ENCODE data around the gene SLC26A11.
"Not testable (repeated sequence)": the region's sequence is repeated elsewhere in the genome, so short reads cannot be mapped to it uniquely, and the experiment has no call there.

SLC26A11 gene

DNA sequence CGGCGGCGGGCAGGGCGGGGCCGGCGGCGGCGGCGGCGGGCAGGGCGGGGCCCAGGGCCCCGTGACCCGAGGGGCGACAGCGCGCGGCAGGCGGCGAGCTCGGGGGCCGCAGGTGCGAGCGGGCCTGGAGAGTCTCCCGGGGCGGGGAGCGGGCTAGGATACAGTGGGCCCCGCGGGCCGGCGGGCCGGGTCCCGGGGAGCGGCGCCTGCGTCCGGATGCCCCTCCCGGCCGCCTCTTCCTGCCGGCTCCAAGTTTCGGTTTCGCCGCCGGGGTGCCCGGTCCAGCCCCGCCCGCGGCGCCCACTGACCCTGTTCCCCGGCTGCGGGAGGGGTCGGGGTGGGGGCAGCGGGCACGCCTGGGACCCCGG is 40.5 kb downstream of the SLC26A11 start, which contains the start of gene RNF213:
Gene RNF213, plus strand, starts transcription at position 62 of the 368 bp plus-strand sequence. CDS start 2,830 bp downstream, outside the sequence.
- peak in 22 of 56 donors; percentile 16 to 60 (median 38) for DNase-seq

DNA sequence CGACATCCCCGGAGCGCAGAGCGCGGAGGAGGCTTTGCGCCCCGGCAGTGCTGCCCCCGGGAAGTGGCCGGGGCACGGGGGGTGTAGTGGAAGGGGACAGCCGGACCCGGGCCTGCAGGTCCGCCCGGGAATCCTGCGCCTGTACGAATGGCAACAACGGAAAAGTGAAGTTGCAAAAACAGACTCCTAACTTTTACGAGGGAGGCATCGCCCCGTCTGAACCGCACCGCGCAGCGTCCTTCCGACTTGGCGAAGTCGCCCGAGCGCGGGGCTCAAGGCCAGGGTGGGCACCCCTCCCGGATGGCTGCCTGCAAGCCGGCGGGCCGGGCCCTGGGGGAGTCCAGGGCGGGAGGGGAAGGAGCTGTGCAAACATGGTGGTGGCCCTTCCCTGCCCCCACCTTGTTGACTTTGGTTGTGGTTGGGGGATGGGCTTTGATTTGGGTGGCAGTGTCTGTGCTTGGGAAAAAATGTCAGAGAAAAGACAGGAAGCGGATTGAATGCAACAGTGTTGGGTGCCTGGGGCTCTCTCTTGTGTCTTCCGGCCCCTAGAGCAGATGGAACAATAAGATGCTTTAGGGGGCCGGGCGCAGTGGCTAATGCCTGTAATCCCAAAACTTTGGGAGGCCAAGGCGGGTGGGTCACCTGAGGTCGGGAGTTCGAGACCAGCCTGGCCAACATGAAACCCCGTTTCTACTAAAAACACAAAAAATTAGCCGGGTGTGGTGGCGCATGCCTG is 41.1 kb downstream of the SLC26A11 start:
- peak in 32 of 56 donors; percentile 18 to 60 (median 36) for DNase-seq

DNA sequence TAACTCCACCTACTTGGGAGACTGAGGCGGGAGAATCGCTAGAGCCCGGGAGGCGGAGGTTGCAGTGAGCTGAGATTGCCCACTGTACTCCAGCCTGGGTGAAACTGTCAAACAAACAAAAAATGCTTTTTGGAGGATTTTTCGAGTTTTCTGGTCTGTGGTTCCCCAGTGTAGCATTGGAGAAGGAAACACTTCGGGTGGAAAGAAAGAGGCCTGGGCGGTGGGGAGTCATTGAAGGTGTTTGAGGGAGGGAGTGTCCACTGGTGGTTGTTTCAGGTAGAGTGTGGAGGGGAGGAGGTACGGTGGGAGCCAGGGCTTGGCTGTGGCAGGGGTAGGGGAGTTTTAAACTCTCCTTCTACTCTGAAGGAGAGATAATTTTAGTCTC is 41.7 kb downstream of the SLC26A11 start:
- no peak for DNase-seq

DNA sequence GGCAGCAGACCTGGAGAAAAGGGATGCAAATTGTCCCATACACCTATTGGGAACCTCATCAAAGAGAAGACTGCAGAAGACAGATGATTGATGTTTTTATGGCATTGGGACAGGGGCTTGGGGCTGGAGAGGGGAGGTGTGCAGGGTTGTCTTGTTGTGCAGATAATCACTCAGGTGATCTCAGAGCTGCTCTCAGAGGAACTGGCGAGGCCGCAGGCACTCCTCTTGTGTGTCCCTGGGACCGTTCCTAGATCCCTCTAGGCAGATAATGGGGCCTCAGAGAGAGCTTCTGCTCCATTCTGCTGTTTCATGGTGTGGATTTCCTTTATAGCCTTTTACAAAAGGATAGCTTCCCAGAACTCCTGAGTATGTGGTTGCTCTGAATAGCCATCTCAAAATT is 42.1 kb downstream of the SLC26A11 start:
- DNase-seq: no peak

DNA sequence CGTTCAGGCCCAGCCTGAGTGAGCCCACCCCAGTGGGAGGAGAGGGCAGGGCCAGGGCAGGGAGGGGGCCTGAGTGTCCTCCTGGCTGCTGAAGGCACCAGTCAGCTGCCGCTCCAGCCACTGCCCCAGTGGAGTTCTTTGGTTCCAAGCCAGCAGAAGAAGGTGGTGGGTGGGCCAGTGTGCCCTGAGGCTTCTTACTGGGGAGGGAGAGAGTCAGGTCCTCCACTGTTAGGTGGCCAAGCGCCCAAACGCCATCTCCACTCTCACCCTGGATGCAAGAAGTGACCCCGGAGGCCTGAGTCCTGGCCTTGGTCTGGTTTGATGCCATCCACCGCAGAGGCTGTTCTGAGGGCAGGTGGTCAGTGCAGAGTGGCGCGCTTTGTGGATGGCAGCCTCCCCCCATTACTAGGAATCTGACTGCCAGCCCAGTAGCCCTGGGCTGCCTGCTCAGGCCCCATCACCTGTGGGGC is 42.6 kb downstream of the SLC26A11 start:
- no peak for DNase-seq

DNA sequence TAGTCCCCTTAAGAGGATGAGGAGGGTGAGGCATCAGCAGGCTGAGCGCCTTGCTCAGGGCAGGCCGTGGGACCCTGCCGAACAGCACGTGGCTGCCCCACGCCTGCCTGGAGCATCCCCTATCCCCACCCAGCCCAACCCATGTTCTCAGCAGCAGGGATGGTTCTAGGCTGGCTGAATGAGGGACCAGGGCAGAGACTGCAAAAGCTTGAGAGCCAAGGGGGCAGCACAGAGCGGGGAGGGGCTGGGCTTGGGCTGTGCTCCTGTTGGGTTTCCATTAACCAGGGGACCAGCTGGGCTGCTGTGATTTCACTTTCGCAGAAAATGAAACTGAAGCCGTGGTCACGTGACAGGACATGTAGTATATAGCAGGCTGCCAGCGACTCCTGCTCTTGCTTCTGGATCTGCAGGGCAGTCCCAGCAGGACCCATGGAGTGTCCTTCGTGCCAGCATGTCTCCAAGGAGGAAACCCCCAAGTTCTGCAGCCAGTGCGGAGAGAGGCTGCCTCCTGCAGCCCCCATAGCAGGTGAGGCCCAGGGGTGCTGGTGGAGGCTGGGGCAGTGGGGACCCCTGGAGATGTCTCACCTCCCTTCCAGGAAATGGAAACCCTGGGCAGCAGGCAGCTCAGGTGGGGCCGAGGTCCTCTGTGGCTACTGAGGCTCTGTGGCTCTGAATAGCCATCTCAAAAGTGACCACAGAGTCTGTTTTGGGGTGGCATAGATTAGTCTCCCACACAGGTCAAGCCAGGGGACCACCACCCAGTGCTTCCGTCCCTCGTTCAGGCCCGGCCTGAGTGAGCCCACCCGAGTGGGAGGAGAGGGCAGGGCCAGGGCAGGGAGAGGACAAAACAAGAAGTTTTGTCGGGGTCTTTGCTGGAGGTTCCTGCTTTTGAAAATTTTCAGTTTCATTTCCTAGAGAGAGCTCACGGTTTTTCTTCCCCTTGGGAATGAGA is 43.3 kb downstream of the SLC26A11 start:
- peak in 17 of 56 donors; percentile 6 to 63 (median 21) for DNase-seq

DNA sequence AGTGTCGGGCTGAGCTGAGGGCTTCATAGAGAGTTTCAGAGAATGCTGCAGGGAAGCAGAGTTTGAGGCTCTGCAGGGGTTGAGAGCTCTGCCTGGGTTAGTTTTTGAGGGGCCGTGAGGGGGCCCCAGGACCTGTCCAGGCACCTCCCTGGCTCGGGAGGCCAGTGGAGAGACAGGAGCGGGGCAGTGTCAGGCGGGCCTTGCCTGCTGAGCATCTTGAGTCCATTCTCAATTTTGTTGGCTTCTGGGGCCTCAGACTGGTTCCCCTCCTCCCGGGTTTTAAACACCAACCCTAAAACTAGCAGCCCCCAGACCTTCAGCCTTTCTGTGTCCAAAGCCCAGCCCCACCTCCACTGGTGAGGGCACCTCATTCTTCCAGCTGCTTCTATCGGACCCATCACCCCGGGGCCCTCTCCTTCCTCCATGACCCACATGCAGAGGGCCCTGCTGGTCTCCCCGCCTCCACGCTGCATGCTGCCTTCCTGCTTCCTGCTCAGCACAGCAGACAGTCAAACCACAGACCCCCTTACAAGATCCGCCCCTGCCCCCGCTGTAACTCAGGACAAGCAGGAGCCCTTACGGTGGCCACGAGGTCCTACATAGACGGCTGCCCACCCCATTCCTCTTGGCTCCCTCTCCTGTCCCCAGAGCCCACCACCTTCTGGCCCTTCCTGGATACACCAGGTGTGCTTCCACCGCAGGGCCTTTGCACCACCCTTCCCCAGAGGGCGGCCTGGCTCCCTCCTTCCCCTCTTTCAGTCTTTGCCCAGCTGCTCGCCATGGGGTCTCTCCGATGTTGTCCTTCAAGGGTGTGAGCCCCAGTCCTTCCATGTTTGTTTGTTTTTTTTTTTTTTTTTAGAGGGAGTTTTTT is 44.2 kb downstream of the SLC26A11 start:
- peak in 1 of 56 donors; percentile 21 for DNase-seq

DNA sequence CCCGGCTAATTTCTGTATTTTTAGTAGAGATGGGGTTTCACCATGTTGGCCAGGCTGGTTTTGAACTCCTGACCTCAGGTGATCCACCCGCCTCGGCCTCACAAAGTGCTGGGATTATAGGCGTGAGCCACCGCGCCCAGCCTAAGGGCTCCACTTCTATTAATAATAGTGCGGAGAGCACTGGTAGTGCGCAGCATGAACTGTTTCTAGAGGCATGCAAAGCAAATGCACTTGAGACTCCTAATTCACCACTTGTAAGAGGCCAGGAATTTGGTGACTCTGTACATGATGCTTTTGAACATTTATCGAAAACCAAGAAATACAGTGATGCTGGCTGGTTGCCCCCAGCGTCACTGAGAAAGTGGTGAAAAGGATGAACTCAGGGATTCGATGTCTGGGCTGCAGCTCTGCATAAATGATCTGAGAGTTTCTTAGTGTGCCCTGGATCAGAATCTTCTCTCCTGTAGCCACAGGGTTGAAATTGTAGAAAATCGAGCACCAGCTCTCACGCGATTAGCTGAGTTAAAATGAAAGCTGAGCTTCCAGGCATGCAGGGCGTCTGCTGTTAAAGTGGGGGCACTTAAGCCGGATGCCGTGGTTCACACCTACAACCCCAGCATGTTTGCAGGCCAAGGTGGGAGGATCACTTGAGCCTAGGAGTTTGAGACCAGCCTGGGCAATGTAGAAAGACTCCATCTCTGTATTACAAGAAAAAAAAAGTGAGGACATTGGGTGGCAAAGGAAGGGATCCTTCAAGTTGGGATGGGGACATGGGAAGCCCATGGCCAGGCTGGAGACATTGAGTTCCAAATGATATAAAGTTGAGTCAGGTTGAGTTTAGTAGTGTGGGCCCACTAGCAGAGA is 45.2 kb downstream of the SLC26A11 start:
- DNase-seq: no peak

DNA sequence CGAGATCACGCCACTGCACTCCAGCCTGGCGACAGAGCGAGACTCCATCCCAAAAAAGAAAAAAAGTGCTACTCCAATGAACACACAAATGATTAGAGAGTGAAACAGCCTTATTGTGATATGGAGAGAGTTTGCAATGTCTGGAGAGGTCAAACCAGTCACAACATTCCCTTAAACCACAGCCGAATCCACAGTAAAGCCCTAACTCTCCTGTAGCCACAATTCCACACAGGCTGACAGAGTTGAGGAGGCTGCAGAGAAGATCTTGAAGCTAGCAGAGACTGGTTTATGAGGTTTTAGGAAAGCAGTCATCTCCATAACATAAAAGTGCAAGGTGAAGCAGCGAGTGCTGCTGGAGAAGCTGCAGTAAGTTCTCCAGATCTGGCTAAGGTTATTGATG is 47.2 kb downstream of the SLC26A11 start:
- DNase-seq: no peak

DNA sequence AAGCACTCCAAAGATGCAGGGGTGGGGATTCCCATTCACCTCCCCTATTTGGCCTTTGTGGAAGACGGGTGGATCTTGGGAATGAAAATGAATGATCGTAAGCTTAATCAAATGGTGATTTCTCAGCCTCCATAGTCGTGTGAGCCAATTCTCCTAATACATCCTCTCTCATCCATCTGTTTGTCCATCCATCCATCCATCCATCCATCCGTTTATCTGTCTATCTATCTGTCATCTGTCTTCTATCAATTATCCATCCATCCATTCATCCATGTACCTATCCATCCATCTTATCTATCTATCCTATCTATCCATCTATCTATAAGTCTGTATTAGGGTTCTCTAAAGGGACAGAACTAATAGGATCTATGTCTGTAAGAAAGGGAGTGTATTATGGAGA is 48.2 kb downstream of the SLC26A11 start:
- DNase-seq: no peak

DNA sequence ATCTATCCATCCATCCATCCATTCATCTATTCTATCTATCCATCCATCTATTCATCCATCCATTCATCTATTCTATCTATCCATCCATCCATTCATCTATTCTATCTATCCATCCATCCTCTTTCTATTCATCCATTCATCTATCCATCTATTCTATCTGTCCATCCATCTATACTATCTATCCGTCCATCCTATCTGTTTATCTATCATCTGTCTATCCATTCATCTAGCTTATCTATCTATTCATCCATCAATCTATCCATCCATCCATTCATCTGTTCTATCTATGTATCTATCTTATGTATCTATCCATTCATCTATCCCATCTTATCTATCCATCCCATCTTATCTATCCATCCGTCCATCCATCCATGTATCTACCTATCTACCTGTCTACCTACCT is 49.2 kb downstream of the SLC26A11 start:
- DNase-seq: no peak

DNA sequence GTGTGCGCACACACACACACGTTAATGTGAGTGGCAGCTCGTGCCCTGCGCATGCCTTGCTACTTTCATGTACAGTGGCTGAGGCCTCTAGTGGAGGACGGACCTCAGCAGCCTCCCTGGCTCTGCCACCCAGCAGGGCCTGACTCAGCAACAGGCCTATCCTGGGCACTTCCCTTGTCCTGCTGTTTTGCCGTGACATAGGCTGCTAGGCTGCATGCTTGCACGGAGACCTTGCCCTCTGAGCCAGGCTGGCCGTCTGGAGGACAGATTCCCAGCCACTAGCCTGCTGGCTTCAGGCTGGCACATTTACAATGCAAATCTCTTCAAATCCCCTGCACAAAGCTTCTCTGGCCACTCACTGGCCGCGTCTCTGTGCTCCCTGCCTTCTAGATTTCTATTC is 49.9 kb downstream of the SLC26A11 start:
- peak in 10 of 56 donors; percentile 27 to 47 (median 36) for DNase-seq

DNA sequence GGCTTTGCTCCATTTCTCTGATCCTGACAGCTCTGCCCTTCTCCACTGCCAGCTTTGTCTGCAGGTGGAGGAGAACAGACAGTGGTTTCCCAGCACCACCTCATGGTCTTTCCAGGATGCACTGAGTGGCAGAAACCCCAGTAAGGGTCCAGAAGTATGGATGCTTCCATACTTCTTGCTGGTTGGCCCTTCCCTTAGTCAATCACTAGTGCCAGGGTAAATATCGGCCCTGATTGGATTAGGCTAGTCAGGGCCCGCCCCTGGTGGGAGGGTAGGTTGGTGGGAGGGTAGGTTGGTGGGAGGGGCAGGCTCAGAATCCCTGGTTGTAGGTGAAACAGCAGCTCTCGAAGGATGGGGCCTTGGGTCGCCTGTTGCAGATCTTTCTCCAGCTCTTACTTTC is 50.6 kb downstream of the SLC26A11 start:
- DNase-seq: peak in 1 of 56 donors; percentile 34

DNA sequence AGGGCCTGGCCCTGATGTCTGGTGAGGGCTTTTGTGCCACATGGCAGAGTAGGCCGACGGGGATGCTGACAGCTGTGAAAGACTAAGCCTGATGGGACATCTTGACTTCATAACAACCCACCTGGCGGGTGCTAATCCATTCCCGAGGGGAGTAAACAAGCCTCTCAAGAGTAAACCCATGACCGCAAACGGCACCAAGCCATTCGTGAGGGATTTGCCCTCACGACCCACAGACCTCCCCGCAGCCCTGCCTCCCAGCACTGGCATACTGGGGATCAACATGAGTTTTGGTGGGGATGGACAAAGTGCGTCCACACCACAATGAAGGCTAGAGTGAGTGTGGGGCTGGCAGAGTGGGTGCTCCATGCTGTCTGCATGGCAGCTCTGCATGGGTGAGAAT is 52.1 kb downstream of the SLC26A11 start:
- no peak for DNase-seq

DNA sequence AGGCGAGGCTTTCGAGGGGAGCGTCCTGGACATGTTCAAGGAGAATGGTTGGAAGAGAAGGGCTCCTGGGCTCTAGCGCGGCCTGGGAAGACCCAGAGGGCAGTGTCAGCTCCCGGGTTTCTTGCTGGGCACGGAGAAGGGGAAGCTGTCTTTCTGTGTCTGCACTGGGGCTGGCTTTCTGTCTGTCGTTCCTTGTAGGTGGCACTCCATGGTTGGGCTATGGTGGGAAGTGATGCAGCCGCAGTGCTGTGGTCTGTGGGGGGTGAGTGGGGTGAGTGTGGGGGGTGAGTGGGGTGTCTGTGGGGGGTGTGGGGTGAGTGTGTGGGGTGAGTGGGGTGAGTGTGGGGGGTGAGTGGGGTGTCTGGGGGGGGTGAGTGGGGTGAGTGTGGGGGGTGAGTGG is 54.1 kb downstream of the SLC26A11 start:
- DNase-seq: no peak

DNA sequence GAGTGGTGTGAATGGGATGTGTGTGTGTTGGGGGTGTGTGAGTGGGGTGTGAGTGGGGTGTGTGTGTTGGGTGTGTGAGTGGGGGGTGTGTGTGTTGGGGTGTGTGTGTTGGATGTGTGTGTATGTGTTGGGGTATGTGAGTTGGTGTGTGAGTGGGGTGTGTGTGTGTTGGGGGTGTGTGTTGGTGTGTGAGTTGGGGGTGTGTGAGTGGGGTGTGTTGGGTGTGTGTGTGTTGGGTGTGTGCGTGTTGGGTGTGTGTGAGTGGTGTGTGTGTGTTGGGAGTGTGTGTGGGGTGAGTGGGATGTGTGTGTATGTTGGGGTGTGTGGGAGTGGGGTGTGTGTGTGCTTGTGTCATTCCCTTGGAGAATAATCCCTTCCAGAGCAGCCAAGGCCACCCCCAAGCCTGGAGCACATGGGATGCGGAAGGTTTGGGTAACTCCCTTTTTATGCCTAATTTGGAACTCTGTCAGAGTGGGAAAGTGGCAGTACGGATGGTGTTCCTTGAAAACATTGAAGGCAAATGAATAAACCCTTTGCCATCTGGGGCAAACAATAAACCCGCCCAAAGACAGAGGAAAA is 54.7 kb downstream of the SLC26A11 start:
- DNase-seq: no peak

DNA sequence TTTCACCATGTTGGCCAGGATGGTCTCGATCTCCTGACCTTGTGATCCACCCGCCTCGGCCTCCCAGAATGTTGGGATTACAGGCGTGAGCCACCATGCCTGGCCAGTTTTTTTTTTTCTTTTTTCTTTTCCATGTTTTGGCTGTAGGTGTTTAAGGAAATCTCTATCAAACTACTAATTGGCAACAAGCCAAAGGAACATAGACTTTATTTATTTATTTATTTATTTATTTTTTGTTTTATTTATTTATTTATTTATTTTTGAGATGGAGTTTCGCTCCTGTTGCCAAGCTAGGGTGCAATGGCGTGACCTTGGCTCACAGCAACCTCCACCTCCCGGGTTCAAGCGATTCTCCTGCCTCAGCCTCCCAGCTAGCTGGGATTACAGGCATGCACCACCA is 55.6 kb downstream of the SLC26A11 start:
- not testable (repeated sequence) for DNase-seq

DNA sequence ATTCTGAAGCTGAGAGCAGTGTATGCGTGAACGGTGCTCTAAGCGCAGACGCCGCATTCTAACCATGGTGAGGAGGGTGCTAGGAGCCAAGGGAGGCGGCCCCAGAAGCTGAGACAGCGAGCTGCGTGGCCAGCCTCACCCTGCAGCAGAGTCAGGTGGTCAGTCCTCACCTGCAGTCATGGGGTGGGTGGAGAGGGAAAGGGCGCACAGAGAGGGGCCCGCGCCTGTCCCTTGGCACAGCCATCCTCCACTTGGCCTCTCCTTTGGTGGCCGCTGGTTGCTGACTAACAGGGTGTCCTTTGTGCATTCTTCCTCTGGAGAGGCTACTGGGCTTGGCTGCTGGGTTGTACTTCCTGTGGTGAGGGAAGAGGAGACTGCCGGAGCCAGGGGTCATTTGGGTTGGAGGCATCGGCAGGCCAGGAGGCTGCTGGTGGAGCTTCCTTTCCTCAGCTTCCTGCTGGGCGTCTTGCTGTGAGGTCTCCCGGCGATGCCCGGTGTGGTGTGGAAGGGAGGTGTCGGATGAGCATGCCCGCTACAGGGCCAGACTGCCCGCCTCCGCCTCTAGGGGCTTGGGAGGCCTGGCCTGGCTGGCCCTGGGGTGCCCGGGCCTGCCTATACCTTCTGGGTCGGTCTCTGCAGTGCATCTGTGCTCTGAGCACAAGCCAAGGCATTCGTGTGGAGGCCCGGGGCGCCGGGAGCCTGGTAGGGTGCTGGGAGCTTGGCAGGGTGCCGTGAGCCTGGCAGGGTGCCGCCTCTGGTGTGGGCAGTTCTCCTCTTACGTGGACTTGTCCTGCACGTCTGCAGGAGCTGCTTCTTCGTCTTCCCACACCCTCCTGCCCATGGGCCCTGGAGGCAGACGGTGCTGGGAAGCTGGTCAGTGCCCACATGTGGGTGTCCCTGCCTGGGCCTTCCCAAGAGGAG is 57.8 kb downstream of the SLC26A11 start:
- peak in 22 of 56 donors; percentile 16 to 73 (median 50) for DNase-seq

DNA sequence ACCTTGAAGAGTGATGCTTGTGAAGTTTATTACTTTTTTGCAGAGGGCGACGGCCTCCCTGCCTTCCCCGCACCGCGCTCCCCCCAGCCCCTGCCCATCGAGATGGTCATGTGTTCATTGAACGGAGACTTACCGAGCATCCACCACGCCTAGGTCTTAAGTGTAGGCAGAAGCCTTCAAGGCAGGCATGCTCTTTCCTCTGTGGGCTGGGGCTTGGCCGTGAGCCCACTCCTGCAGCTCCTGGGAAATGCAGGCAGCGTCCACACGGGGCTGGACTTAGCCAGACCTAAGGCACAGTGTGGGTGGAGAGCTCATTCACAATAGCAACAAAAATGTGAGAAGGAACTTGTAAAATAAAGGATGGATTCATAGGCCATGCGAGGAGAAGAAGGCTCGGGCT is 59.7 kb downstream of the SLC26A11 start:
- peak in 2 of 56 donors; percentile 50 to 55 for DNase-seq
